HG02678 (cell line): Measurements from ENCODE around the gene LIX1.
"Not testable (repeated sequence)": the region's sequence is repeated elsewhere in the genome, so short reads cannot be mapped to it uniquely, and the experiment has no call there.

ENCODE experiments used
- ATAC-seq: cut with Tn5 transposase; IDR thresholded peaks from one replicate; pipeline ENCODE4 v1.9.1; 2021; ENCODE audit warnings: mild to moderate bottlenecking, moderate library complexity; ENCODE audit not compliant: unreplicated experiment

Gene LIX1

DNA sequence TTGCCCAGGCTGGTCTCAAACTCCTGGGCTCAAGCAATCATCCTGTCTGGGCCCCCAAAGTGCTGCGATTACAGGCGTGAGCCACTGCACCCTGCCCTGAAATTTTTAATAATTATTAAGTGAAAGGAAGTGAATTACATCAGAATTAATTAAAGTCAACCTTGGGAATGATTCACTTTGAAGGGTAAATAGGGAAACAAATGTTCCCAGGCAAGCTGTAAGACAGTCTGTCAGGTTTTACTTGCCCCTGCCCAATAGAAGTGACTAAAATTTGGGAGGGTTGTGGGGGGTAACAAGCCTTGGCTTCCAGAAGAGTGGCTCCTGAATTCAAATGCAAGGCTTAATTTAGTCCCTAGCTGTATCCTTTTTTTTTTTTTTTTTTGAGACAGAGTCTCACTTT, 1.3 kb upstream of the LIX1 start:
- ATAC-seq = no peak

DNA sequence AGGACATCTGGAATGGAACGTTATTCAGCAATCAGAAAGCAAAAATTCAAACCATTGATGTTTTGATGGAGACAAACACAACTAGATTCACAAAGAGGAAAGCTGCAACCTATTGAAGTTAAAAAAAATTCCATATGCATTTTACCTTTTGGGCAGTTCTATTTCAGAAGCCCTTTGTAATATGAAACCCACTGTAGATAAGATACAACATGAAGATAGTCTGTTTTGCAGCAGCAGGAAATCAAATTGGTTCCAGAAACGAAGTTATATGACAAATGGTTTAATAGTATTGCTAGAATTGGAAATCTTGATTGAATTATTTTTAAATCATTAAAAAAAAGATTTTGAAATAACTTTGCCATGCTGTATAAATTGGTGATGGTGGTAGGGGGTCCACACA, 872 bp downstream of the LIX1 start:
- no peak for ATAC-seq

DNA sequence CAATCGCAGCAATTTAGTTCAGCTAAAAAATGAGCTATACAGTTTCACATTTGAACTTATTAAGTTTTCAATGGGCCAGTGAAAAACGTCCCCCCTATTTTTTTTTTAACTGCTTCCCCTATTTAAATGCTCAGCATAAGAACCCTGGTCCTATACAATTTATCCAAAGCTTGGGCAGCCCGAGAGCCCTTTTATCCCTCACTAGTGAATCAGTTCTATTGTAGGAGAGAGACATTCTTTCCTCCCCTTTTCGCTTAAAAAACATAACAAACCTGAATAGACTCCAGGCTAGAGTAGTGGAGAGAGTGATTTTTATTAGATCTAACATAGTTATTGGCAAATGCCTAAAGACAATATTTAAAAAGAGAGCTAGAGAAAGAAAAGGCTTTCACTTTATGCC, 1.4 kb downstream of the LIX1 start:
- no peak for ATAC-seq

DNA sequence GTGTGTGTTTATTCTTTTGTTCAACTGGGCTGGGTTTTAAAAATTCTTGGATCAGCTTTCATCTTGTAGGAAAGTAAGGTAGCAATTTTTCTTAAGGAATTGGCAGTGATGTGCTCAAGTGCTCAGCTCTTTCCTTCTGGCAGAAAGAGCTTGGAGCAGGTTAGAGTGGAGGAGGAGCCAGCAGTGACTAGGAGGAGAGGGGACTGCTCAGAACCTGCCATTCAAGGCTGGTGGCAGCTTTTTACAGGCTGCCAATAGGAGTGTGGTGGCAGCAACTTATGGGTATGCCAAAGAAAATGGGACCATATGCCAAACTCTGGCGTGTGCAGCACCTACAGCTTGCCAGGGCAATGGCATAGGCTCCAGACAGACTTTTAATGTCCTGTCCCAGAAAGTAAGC, 2.2 kb downstream of the LIX1 start:
- ATAC-seq = not testable (repeated sequence)

DNA sequence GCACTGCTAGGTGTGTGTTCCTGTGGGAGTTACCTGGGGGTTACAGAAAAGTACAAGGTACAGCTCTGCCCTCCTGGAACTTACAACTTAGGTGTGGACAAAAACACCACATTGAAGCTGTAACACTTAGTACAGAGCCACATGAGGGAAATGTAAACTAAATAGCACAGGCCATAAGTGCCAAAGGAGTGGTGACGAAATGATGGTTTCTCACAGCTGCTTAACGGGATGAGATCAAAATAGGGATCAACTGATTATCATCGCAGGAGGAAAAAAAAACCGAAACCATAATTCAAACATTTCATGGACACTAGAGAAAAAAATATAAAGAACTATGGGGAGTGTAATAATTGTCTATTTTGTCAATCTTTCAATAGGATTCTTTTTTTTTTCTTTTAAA, 5.9 kb downstream of the LIX1 start:
- ATAC-seq = no peak

DNA sequence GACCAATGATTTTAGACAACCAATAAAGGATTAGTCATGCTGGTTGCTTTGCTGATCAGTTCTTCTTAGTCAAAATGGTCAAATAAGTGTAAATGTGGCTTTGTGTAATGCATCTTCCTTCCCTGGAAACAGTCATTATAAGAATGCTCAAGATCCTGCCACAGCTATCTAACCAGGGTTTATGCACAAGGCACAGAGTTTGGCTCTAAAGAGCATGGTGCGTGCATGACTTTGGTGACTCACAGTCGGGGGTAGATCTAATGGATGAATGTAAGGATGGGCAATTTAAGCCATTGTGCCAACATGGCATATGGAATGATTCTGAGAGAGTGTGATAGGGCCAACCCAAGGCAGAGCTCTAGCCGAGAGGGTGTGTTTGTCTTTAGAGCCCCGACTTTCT, 6.5 kb downstream of the LIX1 start:
- no peak for ATAC-seq

DNA sequence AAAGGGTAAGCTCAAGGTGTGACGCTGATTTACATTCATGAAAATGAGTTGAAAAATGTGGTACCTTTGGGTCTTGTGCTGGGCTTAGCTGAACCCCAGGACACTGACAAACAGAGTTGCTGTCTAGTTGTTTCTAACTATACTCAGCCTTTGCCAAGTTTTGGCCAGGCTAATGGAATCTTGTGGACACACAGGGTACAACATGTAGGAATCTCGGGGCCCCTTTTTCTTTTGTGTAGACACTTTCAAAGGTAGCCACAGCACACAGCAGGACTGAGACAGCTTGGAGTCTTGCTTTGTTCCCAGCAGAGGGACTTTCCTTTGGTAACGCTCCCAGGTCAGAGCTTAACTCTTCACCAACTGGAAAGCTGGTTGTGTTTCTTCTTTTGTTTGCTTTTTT, 7.8 kb downstream of the LIX1 start:
- no peak for ATAC-seq

DNA sequence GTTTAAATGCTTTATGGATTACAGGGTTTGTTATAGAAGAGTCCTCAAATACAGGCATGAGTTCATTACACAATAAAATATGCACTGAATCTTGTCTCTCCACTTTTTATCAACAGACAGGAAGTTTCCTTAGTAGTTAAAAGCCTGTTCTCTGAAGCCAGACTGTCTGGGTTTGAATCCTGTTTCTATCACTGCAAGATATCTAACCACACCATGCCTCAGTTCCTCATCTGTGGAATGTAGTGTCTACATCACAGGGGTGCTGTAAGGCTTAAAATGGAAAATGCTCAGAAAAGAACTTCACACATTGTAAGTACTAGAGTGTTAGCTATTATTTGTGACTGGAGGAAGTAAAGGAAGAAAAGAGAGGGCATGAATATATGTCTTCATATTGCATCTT, 9.3 kb downstream of the LIX1 start:
- no peak for ATAC-seq

DNA sequence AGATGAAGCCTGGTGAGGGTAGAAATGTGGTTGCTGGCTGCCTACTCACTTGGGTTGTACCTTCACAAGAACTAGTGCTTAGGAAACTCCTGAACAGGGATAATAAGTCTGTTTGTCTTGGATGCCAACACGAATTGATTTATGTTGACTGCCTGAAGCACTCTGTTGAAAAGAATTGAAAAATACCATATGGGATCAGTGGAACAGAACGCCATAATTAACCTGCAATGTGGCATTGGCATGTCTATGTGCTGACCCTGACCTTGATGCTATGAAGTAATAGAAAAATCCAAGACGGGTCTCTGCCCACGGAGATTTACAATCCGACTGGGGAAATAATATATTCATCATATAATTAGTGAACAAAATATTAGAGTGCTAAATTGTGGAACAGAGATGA, 10.5 kb downstream of the LIX1 start:
- ATAC-seq = no peak

DNA sequence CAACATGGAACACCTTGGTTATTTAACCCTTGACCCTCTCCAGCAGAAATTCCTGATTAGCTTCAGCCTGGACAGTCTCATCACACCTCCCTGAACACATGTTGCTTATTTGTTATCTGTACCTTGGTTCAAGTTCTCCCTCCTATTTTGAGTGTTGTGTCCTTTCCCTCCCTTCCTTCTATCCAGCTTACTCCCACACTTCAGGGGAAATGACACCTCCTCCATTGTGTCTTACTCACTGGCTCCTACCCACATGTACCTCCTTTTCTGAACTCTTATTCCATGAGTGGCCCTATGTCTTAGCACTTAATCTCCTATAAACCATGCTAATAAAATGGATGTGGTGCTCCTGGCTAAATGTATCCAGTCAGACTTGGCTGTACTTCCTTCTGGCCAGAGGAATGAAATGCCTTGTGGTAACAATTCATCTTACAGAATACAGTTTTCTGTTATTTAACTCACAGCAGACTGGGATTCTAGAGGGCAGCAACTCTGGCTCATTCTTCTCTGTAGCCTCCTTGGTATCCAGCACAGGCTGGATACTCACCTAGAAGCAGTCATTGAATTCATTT, 11.2 kb downstream of the LIX1 start:
- ATAC-seq = no peak

DNA sequence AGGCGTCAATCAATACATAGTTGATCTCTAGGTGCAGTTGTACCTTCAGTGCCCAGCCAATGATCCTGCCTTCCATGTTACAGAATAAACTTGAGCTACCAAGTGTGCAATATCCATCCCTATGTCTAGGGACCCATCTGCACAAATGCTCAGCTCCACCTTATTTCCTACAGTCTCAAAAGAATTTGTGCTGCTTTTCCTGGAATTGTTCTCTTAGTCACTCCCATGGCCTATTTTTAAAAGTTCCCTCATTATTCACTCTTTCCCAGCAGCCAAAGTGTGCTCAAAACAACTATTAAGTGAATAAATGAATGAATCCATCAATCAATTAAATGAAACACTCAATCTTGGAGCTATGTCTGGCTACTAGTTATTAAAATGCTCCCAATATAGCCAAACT, 14.7 kb downstream of the LIX1 start:
- no peak for ATAC-seq

DNA sequence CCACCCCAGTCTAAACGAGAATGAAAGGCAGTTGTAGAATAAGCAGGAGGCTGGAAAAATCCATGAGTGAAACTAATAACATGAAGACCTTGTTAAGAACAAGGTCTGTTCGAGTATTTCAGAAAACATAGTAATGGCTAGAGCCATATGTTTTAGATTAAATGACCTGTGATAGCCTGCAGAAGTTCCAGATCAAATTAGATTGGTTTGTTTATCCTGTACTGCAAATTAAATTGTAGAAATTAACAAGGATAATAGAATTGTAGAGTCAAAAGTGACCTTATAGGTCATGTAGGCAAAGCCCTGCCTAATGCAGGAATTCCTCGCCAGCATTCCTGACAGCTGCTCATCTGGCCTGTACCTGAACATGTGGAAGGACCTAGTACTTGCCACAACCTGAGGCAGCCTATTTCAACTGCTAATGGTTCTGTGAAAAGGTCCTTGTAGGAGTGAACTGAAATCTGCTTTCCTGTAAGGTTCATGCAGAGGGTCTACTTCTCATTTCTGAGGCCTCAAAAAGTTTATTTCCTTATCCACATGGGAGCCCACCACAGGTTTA, 17.2 kb downstream of the LIX1 start:
- ATAC-seq = no peak

DNA sequence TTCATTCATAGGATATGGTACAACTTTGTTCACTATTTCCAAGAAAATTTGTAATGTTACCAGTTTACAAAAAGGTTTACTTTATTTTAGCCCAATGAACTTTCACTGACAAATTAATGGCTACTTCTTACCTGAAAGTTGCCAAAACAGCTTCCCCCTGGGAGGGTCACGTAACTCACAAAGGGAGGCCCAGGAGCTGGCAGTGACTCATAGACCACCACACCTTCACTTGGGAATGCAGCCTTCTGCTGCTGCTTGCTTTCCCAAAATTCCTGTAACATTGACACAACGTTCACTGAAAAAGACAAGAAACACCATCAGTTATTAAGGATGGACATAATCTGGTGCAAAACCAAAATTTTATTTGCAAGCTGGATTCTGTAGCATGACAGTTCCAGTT, 18.1 kb downstream of the LIX1 start:
- no peak for ATAC-seq

DNA sequence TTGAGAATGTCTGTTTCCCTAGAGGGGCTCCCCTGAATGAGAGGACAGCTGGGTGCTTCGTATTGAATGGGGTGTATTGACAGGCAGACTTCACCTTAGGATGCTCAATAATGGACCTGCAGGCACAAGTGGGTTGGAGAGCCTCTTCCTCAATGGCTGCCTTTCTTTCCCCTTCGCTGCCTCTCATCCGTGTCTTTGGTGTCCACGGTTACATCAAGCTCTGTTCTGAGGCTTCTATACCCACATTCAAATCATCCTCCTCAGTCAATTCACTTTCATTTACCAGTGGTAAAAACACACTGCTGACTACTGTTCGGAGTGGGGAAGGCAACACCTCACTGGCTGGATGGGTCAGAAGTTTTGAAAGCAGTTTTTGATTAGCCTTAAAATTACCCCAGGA, 20.6 kb downstream of the LIX1 start:
- ATAC-seq = no peak

DNA sequence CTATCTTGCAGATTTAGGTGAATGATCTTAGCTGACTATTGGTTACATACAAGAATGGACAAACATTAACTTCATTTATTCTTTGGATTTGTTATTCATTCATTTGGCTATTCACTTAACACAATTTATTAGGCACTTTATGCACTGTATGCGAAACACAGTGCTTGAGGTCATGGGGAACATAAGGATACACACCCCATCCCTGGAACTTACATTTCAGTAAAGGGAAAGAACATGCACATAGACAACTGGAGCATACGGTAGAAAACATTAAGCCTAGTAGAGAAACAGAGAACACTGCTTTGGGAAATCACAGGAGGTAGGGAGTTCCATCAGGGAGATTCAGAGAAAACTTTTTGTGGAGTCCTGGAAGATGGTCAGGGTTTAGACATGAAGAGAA, 22.2 kb downstream of the LIX1 start:
- no peak for ATAC-seq

DNA sequence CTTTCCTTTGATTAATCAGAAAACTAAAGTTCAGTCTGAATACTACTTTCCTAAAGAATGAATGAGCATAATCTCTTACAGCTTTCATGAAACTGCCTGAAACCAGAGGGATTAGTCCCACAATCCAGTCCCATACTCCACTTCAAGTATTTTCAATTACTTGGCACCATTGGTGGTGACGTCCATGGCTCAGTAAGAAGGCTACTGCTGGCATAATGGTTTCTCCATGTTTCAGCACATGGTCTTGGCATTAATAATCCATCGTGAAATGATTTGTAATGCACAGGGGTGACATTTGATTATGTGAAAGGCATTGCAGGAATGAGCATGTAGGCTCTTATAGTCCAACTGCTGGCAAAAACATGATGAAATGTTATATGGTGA, 23.4 kb downstream of the LIX1 start:
- no peak for ATAC-seq

DNA sequence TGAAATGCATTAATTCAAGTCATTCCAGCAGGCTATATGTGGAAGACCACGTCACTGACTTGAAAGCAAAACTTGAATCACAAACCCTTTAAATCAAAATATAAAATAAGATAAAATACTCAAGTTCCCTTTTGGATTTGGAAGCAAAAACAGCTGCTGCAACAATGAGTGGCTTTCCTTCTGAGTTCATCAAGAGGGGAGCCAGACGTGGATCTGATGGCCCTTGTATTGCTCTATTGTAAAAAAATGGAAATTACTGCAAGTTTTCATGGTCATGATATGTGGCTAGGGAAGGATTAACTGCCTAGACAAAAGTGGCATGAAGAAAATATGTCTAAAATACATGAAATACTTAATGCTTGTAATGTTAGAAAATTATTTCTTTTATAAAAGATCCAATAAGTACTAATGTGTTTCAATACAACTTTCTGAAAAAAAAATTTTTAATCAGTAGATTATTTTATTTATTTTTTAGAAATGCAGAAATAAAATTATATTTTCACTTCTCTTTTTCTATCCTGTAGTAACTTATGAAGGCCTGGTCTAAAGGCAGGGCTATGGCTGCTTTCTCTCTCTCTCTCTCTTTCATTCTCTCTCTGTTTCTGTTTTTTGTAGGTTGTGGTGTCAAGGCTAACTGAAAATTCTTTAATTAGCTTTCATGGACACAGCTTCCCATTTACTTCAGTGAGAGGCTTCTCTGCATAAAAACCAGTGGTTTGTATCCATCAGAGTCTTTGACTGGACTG, 24.0 kb downstream of the LIX1 start:
- no peak for ATAC-seq

DNA sequence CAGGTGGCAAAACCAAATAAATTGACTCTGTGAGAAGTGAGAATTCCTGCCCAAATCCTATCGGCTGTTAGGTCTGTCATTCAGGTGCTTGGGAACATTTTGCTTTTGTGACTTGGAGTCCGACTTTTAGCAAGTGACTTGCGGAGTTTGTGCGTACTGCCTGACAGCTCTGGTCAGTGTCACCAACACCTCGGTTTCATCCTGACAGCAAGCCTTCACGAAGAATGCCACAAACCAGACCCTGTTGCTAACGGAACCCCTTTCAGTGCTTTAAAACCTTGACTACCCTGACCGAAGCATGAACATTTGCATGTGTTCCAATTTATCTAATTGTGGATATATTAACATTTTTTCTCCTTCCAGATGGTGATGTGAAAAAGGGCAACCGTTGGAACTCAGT, 26.5 kb downstream of the LIX1 start:
- no peak for ATAC-seq

DNA sequence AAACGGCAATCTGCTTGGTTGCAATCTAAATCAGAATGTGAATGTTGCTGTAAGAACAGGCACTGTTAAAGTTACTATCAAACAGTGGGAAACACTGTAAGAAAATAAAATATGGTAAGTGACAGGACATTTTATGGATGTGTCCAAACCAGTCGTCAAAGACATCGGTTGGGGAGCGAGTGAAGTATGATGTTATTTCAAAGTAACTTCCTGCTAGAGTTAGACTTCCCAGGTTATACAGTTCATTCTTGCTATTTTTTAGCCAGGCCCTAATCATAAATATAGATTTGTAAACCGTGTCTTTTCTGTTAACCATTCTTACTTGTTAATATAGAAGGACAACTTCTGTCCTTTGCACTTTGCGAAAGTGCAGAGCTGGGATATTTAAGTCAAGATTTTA, 30.2 kb downstream of the LIX1 start:
- no peak for ATAC-seq

DNA sequence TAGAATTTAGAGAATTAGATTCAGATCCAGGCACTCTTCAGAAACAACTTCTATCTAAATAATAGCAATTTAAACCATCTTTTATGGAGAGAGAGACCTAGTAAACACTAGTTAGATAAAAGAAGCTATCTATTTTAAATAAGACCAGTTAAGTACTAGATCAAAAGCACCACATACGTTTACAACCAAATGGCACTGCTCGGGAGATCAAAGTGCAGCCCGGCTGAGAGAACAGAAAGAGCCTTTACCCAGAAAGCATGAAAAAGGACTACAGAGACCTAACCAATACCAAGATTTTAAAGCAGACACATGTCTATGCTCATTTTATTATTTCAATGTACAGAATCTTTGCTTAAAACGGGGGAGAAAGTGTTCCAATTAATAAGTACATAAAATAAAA, 30.8 kb downstream of the LIX1 start:
- ATAC-seq = no peak

DNA sequence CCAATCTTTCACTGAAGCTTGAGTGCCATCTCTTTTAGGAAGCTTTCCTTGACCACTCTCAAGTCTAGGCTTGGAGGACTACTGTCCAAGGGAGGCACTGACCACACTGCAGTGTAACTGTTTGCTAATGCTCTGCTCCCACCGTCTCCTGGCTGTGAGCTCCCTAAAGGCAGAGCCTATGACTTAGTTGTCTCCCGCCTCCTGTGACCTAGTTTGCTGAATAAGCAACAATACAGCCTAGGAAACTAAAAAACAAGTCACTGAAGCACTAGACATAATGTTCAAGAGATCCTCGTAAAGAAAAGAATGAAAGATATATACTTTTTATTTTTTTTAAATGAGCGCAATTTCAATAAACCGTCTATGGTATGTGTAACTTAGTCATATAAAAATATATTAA, 31.4 kb downstream of the LIX1 start:
- ATAC-seq = no peak

DNA sequence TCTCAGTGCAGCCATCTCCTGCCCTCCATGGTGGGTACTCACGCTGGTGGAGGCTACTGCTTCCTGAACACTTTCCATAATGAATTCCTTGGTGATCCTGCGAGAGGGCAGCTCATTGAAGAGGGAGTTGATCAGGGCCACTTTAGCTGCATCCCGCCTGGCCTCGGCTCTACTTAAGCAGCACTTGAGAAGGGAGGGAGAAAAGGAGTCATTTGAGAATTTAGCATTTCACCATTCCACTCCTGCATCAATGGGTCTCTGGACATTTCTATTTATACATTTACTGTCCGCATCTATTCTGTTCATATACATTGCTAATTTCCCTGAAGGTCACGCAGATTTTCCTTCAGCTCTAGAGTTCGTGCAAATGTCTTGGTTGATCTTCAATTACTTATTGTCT, 35.1 kb downstream of the LIX1 start:
- ATAC-seq = no peak

DNA sequence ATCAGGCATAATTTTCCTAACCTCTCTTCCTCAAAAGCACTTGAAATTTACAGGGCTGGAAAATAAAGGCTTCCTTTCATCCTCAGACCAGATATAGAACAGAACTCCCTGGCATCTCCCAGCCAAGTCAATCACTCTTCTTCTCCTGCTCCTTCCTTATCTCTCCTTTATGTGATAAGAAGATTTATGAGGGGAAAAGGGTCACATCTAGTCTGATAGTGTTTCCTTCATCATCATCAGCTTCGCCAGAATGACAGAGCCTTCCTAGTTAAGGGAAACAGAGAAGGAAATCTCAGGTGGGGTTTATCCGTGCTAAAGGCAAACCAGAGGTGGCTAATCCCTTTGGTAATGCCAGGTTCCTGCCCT, 36.2 kb downstream of the LIX1 start:
- no peak for ATAC-seq
